ENCODE measurements around the gene ISYNA1.

DNA sequence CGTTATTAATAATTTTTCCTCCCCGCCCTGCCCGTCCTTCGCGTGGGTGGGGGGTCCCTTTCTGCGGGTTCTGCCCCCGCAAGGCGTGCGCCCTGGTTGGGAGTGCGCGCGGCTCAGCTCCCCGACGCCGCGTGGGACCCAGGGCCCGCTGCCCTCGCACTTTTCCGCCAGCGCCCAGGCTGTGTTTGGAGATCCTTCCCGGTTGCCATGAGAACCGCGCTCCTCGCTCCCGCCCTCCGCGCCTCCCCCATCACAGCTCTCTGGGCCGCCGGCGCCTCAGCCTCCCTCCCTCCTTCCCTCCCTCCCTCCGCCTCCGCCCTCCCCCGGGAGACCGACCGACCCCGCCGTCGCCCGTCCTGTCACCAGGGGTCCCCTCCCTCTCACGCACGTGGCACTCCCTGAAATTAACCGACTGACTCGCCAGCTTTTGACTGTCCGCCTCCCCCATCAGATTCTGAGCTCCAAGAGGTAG is 21.1 kb downstream of the ISYNA1 start:
- TF ChIP-seq TEAD4 (IDR thresholded peaks at IDR 0.05) = no peak
- no peak; the same call in 1 of the 2 replicates for TF ChIP-seq EP300 (IDR thresholded peaks at IDR 0.05; ENCODE audit: borderline replicate concordance)
- TF ChIP-seq FOXM1 (IDR thresholded peaks at IDR 0.05; ENCODE audit: borderline replicate concordance, low read depth) = no peak
- TF ChIP-seq MAX (IDR thresholded peaks at IDR 0.05) = peak; percentile 93
- TF ChIP-seq RAD21 (IDR thresholded peaks at IDR 0.05; ENCODE audit: low read depth) = no peak
- TF ChIP-seq CEBPB (IDR thresholded peaks at IDR 0.05) = no peak
- no peak for TF ChIP-seq TCF12 (IDR thresholded peaks at IDR 0.05; ENCODE audit: low read depth)
- TF ChIP-seq TAF1 (IDR thresholded peaks at IDR 0.05; ENCODE audit: low read depth) = no peak
- TF ChIP-seq YY1 (IDR thresholded peaks at IDR 0.05; ENCODE audit: low read depth) = no peak
